Smooth muscle cell of the brain vasculature (primary cell): ENCODE measurements around the gene PQBP1.

Experiments
- DNase-seq: peaks from one replicate; pipeline ENCODE4 v3.0.0-alpha.2; 2012; ENCODE audit warnings: low read depth, low spot score

Gene PQBP1

DNA sequence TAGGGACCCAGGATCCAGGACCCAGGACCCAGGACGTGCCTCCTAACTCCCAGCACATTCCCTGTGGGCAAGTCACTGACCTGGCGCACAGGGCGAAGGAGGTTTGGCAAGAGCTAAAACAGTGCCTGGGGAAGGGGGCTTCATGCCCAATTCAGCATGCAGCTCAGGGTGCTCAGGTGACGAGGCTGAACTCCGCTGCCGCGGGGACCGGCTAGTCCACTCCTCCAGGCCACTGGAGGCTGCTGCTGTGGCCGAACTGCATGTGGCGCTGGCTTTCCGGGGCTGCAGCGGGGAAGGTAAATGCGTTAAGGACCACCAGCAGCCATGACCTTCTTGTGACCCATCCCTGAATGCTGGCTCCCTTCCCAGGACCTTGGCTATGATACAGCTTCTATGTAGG, 26.0 kb downstream of the PQBP1 start:
- DNase-seq, result no peak

DNA sequence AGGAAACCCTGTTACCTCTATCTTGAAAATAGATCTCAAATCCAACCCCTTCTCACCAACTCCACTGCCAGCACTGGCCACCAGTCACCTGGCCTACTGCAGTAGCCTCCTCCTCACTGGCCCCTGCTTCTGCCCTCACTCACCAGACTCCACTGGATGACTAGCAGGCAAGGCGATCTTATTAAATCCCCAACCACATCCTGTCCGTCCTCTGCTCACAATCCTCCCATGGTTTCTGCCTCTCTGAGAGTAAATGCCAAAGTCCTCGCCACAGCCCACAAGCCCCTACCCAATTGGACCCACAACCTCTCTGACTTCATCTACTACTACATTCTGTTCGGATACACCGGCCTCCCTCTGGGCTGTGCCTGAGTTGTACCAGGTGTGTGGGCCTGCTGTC, 26.5 kb downstream of the PQBP1 start:
- no peak for DNase-seq

DNA sequence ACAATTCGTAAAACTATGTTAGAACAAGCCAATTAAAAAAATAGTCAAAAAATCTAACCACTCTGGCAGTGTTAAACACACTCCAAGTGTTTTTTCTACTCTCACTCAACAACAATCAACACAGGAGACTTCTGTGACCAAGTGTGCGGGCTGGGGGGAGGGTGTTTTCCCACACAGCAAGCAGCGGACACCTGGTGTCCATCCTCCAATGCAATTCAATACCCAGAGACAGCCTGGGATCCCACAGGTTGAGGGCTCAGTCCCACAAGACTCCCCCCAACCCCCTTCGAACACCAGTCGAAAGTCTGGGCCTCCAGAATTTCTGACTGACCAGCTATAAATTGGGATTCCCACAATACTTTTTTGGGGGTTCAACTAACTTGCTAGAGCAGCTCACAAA, 29.4 kb downstream of the PQBP1 start:
- DNase-seq, result no peak

DNA sequence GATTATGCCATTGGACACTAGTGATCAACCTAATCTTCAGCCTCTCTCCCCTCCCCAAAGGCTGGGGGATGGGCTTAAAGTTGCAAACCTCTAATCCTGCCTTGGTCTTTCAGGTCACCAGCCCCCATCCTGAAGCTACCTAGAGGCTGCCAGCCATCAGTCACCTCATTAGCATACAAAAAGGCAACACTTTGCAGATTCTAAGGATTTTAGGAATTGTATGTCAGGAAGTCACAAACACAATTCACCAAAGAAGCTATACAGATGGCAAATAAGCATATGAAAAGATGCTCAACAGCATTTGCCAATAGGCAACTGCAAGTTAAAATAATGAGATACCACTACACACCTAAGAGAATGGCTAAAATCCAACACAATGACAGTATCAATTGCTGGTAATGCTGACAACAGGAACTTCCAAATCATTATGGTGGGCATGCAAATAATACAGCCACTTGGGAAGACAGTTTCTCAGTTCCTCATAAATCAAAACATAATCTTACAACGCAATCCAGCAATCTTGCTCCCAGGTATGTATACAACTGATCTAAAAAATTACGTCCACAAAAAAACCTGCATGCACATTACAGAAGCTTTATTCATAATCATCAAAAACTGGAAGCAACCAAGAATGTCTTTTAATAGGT, 30.1 kb downstream of the PQBP1 start:
- no peak for DNase-seq

DNA sequence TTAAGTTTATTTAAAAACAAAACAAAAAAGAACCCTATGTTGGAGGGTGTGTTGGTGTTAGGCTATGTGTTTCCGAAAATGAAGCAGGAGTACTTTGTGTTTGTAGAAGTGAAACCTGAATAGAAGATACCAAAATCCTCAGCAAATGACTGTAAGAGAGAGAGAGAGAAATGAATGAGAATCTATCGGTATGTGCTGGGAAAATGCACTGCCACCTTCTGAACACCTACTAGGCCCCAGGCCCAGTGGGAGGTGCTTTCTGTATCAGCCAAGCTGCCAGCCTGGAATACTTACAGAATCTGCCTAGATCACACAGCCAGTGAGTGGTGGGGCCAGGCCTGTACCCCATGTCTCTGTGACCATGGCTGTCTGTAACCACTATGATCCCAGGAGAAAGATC, 36.0 kb downstream of the PQBP1 start:
- DNase-seq, result no peak

DNA sequence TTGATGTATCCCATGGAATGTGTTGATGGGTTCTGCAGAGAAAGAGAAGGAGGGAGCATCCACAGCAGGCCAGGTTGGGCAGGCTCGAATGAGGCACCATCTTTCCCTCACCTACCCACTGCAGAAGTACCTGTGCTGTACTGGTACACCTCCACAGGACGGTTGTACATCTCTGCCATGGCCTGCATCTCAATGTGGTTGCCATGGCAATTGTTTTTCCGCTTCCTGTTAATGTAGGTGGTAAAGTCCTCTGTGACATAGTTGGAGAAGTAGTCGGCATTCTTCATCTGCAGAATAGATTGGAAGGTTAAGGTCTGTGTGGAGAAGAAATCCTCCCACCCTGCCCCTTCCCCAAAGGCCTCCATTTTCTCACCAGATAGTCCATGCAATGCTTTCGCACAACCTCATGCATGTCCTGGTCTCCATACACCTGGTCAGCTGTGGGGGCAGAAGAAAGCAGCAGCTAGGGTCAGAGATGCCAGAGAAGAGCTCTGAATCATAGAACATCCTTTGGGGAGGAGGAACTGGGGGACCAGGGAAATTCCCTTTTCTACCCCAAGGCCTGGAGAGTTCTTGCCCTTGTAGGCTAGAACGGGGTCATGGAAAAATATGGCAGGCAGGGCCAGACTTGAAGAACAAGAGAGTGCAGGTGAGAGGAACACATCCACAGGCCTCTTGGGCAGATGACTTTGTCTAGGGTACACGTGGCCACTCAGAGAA, 37.0 kb downstream of the PQBP1 start:
- DNase-seq, result no peak

DNA sequence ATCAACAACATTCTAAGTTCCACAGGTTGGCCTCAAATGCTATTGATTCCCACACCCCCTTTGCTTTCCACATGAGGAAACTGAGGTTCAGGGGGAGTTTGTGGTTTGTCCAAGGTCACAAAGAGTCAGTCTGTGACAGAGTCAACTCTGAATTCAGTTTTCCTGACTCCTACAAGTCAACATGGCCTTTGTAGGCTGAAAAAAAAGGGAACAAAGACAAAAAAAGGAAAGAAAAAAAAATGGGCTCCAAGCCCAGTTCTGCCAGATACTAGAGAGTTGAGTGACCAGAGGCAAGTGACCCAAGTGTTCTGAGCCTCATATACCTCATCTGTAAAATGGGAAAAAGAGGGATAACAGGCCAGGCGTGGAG, 37.6 kb downstream of the PQBP1 start:
- DNase-seq, result no peak

DNA sequence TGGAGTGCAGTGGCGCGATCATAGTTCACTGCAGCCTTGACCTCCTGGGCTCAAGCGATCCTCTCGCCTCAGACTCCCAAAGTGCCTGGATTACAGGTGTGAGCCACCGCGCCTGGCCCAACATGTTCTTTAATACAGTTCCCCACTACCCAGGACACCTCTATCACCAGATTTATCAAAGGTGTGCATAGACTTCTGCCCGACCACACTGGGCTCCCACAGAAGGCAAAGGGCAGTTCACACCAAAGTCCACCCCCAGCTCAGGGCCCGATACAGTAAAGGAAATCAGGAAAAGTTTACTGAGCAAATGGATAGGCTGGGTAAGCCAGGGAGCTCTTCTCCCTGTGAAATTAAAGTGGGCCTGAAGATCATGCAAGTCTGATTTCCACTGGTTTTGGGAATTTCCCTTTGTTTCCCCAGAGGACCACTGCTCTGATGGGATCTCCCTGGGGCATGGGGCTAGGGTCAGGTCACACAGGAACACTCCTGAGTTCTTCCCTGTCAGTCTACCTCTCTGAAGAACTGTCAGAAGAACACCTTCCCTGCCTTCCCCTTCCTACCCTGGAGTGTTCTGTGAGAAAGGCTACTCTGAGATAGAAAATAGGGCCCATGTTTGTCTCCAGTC, 38.8 kb downstream of the PQBP1 start:
- DNase-seq, result no peak

DNA sequence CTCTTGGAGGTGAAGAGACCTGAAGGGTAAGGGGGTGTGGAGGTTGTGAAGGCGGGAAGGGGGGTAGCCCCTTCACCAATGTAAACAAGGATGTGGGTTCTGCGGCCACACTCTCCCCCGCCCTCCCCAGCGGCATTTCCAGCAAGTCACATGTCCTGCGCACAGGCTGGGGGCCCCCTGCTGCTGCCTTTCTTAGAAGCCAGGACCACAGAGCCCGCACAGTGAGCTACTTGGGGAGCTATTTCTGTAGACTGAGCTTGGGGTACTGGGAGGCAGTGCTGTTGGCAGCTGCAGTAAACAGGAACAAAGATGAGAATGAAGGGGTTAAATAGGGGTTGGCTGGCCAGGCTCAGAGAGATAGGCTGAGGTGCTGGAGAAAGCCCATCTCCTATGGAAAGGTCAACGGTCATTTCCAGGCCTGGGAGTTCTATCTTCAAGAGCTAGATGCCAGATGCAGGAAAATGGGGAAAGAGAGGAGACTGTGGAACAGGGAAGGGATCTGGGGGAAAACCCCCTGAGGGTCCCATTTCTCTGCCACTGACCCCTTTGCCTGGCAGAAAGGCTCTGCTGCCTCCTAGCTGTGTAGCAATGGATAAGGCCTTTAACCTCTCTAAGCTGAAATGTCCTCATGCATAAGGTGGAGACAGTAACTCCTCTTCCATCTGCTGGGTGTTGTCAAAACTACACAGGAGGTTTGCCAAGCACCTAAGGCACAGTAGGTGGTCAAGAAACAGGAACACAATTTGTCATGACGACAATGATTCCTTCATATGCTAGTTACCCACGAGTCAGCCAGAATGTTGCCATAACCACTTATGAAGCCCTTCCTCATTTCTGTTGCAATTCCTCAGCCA, 39.6 kb downstream of the PQBP1 start:
- no peak for DNase-seq

DNA sequence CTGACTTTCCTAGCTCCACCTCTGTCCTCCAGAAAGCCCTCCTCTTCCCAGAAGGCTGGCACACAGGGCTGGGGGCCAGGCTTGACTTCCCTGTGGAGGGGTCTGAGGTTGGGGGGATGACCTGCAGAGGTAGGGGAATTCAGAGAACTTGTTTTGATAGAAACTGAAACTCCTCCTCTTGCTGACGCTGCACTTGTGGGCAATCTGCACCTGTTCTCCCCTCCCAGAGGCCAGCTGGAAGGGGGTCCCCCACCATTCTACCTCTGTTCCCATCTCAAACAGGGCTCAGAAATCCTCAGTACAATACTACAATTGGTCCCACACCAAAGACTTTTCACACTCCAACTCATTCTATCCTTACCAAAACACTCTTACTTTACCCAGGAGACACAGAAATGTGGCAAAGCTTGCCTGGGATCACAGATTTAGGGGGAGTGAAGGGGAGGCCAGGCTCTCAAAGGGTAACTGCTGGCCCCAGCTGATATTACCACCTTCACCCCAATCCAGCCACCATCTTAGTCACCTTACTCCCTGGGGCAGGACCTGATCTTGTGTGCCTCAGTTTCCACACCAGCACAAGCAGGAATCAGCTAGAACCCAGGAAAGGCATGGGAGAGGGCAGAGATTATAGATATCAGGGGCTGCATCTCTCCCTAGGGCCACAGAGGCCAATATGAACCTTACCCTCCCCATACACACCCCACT, 41.1 kb downstream of the PQBP1 start:
- no peak for DNase-seq

DNA sequence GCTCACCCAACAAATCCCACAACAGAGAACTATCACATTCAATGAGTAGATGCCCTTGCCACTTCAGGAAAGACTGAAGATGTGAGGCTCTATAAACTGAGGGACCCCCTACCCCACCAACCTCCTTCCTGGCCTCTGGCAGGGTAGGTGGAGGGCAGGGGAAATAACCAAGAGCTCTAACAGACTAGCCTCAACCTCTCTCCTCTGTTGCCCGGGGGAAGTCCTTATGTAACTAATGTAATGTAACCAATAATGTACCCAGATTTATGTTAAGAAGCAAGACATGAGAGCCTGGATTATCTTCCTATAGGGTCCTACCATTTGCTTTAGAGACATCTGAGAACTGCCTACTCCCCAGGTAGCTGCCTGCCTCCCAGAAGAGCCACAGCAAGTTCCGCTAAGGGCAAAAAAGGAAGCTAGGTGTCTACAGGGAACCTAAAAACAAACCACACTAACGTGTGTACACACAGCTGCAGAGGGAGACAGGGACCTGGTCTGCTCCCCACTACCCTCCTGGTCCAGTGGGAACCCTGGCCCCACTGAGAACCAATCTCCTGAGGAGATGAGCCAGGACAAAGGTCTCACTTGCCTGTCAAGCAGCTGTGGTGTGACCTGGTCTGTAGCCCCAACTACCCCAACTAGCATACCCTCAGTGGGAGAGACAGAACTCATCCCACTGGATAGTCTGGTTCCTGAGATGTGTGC, 41.9 kb downstream of the PQBP1 start:
- no peak for DNase-seq

DNA sequence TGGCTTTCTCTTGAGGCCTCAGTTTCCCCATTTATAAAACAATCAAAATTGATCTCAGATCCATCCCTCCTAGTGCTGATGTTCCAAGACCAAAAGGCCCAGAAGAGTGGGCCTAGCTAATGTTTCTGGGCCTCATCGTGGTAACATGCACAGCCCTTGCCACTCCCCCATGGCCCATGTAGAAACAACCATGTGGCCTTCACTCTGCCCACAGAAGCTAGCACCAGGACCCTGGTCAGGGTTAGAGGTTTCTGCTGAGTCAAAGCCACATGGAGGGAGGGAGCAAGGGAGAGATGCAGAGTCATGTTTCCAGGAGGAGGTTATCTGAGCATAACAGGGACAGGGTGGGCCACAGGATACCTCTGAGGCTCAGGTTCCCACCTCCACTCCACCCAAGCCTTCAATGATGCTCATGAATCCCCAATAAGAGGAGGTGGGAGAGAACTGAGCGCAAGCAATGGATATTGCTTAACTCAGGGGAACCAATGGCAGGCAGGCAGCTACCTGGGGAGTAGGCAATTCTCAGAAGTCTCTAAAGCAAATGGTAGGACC, 42.8 kb downstream of the PQBP1 start:
- no peak for DNase-seq

DNA sequence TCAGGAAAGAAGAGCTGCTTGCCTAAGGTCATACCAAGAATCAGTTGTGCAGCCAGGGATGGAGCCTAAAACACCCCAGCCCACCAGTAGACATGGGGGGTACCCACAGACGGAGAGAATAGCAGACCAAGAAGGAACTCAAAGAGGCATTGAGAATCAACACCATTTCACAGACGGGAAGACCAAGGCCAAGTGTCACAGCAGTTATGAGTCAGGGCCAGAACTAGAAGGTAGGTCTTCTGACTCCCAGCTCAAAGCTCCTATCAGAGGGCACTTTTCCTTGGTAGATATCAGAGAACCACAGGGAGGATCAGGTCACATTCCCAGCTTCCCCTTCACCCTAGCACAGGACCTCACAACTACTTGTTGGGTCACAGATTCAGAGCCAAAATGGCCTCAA, 45.2 kb downstream of the PQBP1 start:
- no peak for DNase-seq

DNA sequence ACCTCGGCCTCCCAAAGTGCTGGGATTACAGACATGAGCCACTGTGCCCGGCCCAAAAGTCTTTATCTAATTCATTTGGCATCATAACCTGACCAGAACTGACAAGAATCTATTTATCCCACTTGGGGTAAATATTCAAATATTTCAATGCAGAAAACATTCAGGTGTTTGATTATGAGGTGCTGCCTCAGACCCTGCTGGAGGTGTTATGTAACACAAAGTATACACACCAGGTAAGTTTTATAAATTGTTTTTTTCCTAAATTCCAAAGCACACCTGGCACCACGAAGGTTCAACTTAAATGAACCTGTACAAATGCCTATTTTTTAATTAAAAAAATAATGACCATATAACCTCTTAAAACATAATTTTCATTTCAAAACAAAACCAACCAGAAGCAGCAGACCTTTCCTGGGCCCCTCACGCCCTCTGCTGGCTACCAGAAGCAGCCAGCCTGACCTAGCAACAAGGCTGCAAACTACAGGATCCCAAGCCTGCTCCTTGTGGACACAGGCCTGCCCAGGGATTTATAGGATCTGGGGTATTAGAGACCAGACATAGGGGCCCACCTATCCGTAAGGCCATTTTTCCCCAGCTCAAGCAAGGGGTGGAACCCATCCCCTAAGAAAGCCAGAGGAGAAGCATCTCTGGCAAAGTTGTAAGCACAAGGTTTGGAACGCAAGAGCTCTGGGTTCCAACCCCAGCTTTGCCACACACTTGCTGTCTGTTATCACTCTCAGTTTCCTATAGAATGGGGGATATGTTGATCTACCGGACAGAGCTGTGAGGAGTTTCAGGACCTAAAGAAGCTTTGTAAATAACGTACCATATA, 48.0 kb downstream of the PQBP1 start:
- no peak for DNase-seq

DNA sequence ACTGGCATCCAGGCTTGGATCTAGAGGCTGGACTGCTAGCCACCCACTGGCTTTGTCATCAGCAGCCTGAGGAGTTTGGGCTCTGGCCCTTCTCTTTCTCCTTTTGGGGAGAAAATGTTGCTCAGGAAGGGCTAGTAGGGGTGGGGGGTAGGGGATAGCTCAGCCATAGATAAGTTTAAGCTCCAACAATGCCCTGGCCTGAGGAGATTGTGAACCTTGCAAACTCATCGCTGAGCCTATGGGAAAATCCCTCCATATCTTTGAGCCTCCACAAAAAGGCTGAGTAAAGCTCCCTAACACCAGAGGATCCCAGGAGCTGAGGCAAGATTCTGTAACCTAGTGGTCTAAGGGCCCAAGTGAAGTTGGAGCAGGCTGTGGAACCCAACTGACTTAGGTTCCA, 50.9 kb downstream of the PQBP1 start:
- DNase-seq, result no peak
